Esophagus (tissue), 2 donors: ENCODE measurements around the gene WWP2. TPM values are rescaled to one million over a fixed set of nuclear protein-coding genes. Genes with fewer than 3 reads are reported as not detected.
"Not testable (repeated sequence)": the region's sequence is repeated elsewhere in the genome, so short reads cannot be mapped to it uniquely, and the experiment has no call there.

Experiments
- H3K27ac ChIP-seq, 2 donors: one replicate each; pipeline ENCODE4 v1.5.1; 2013; ENCODE audit warnings: low read depth in 2 of 2, mild to moderate bottlenecking in 2 of 2, inconsistent platforms in 1 of 2, low read length in 1 of 2, moderate library complexity in 1 of 2
- H3K27me3 ChIP-seq, 2 donors: one replicate each; pipeline ENCODE4 v1.6.1; 2013; ENCODE audit warnings: low read length in 2 of 2, control low read depth in 1 of 2, mild to moderate bottlenecking in 1 of 2; ENCODE audit not compliant: insufficient read depth in 2 of 2, control insufficient read depth in 1 of 2
- H3K36me3 ChIP-seq, 2 donors: one replicate each; pipeline ENCODE4 v1.6.1; 2013; ENCODE audit warnings: low read length in 1 of 2; ENCODE audit not compliant: control insufficient read depth in 2 of 2, insufficient read depth in 2 of 2
- H3K4me1 ChIP-seq, 2 donors: one replicate each; pipeline ENCODE4 v1.6.1; 2013; ENCODE audit warnings: low read length in 1 of 2; ENCODE audit not compliant: control insufficient read depth in 2 of 2, insufficient read depth in 2 of 2
- H3K4me3 ChIP-seq, 2 donors: one replicate each; pipeline ENCODE4 v1.5.1; 2013; ENCODE audit warnings: low read length in 2 of 2, mild to moderate bottlenecking in 2 of 2, low read depth in 1 of 2, moderate library complexity in 1 of 2
- H3K9me3 ChIP-seq, 2 donors: one replicate each; pipeline ENCODE4 v1.6.1; 2013; ENCODE audit warnings: mild to moderate bottlenecking in 2 of 2, low read depth in 1 of 2, low read length in 1 of 2, moderate library complexity in 1 of 2; ENCODE audit not compliant: control insufficient read depth in 2 of 2, insufficient read depth in 1 of 2
- whole genome bisulfite sequencing, 2 donors: extraction: QIAGEN DNeasy Blood & Tissue Kit; methylation state at CpG; one replicate each; pipeline ENCODE4 v1.1.7; 2013; 5-methylcytosine and 5-hydroxymethylcytosine counted together
- polyA plus RNA-seq, 2 donors: library from polyadenylated mRNA; stranded (reverse); fragments of 200-250 nt; gene quantifications; one replicate each; pipeline ENCODE4 v1.2.3, GENCODE V29; 2013
- donor health status: healthy with polysubstance abuse.
- donor health status: Bipolar disorder and iron deficiency.

Gene WWP2
- polyA plus RNA-seq, 2 donors = 17.7 to 18.5 TPM

GRCh38 chr16:69972935-69973334, 210.8 kb downstream of the WWP2 start:
- H3K9me3 ChIP-seq, H3K36me3 ChIP-seq, H3K4me1 ChIP-seq, H3K27ac ChIP-seq, H3K4me3 ChIP-seq, H3K27me3 ChIP-seq: not testable (repeated sequence)
- 86 to 87% methylated on average over 6 of the region's 8 CpGs for WGBS, 2 donors

GRCh38 chr16:69985196-69985595, 223.1 kb downstream of the WWP2 start:
- 63 to 72% methylated on average over 1 of the region's 1 CpG for WGBS, 2 donors
- not testable (repeated sequence) for H3K27me3 ChIP-seq, H3K36me3 ChIP-seq, H3K27ac ChIP-seq, H3K9me3 ChIP-seq, H3K4me3 ChIP-seq, H3K4me1 ChIP-seq

Other genes starting within 250 kb of the WWP2 start
- 1 to 10 TPM; 2.7 to 6.5 TPM for gene NFAT5, start 196.4 kb upstream of the WWP2 start, polyA plus RNA-seq
- gene NQO1, start 35.8 kb upstream of the WWP2 start, polyA plus RNA-seq = 100 to 1,000 TPM in 1 of 2 donors, 10 to 100 TPM in 1; 68.5 to 161 TPM
- 10 to 100 TPM; 14.7 to 49.5 TPM for gene NOB1, start 7.4 kb upstream of the WWP2 start, polyA plus RNA-seq
- 1 to 10 TPM in 1 of 2 donors, under 1 TPM in 1; 0.92 to 1.4 TPM for gene CLEC18A, start 189.0 kb downstream of the WWP2 start, polyA plus RNA-seq